Neural cell (in vitro differentiated cells): ENCODE data around the gene C2.

Experiments used
- POLR2AphosphoS5 ChIP-seq: IDR thresholded peaks from 2 replicates; pipeline ENCODE4 v1.6.1; 2012
- RAD21 ChIP-seq: fragments of 450-650 bp; conservative IDR thresholded peaks from 2 replicates; pipeline ENCODE4 v1.6.1; 2014; ENCODE audit warnings: antibody characterized with exemption, mild to moderate bottlenecking, moderate library complexity
- TF ChIP-seq, protein P1 (sequence below): fragments of 450-650 bp; IDR thresholded peaks from 2 replicates; pipeline ENCODE4 v1.5.1; 2014; ENCODE audit warnings: antibody characterized with exemption, mild to moderate bottlenecking, moderate library complexity; ENCODE audit not compliant: poor library complexity, severe bottlenecking

DNA sequence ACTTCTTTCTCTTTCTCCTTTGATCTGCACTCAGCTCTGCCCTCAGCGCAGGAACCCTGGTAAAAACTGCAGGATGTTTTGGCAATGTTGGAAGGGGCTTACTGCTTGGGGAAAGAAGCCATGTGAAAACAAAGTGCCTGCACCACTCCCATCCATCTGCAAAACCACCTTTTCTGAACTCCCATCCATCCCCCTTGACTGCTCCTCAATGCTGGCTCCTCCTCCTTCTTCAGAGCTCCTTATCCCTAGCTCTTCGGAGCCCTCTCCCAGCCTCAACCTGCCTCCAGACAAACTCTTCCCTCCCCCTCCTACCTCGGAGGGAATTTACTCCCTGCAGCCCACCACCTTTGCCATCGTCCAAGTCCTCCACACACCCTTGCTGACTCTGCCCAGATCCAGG is 21.4 kb upstream of the C2 start:
- no peak for TF ChIP-seq RAD21
- no peak for TF ChIP-seq POLR2AphosphoS5
- TF ChIP-seq, protein P1, sequence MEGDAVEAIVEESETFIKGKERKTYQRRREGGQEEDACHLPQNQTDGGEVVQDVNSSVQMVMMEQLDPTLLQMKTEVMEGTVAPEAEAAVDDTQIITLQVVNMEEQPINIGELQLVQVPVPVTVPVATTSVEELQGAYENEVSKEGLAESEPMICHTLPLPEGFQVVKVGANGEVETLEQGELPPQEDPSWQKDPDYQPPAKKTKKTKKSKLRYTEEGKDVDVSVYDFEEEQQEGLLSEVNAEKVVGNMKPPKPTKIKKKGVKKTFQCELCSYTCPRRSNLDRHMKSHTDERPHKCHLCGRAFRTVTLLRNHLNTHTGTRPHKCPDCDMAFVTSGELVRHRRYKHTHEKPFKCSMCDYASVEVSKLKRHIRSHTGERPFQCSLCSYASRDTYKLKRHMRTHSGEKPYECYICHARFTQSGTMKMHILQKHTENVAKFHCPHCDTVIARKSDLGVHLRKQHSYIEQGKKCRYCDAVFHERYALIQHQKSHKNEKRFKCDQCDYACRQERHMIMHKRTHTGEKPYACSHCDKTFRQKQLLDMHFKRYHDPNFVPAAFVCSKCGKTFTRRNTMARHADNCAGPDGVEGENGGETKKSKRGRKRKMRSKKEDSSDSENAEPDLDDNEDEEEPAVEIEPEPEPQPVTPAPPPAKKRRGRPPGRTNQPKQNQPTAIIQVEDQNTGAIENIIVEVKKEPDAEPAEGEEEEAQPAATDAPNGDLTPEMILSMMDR = no peak
